C4-2B (cell line): ENCODE measurements around the gene TRIM29.

Source experiments
- ZFX ChIP-seq: fragments of 450-650 bp; IDR thresholded peaks from 2 replicates; pipeline ENCODE4 v1.6.1; 2017
- TF ChIP-seq, protein P1 (sequence below): fragments of 450-650 bp; conservative IDR thresholded peaks from 2 replicates; pipeline ENCODE4 v1.5.1; 2017; ENCODE audit warnings: mild to moderate bottlenecking

DNA sequence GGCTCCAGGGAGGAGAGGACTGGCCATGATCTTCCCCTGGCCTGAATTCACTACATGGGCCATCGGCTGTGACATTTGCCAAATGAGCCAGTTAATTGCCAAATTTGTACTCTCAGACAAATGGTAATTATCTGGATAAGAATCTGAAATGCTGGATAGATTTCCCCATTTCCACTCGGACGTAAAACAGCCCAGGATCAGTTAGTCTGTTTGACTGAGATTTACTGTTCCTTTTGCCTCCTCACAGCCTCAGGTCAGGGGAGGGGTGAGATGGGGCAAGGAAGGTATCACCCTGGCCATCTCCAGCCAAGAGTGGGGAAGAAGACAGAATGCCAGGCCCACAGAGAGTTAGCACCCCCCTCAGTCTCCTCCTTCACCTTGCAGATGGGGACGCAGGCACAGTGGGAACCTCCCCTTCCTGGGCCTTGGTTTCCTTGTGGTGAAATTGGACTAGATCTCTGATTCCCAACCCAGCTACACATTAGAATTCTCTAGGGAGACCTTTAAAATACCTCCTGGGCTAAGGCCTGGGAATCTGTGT, 5.2 kb downstream of the TRIM29 start:
- TF ChIP-seq, protein P1, sequence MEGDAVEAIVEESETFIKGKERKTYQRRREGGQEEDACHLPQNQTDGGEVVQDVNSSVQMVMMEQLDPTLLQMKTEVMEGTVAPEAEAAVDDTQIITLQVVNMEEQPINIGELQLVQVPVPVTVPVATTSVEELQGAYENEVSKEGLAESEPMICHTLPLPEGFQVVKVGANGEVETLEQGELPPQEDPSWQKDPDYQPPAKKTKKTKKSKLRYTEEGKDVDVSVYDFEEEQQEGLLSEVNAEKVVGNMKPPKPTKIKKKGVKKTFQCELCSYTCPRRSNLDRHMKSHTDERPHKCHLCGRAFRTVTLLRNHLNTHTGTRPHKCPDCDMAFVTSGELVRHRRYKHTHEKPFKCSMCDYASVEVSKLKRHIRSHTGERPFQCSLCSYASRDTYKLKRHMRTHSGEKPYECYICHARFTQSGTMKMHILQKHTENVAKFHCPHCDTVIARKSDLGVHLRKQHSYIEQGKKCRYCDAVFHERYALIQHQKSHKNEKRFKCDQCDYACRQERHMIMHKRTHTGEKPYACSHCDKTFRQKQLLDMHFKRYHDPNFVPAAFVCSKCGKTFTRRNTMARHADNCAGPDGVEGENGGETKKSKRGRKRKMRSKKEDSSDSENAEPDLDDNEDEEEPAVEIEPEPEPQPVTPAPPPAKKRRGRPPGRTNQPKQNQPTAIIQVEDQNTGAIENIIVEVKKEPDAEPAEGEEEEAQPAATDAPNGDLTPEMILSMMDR = no peak
- no peak for TF ChIP-seq ZFX
